ENCODE results near the gene RIMOC1. TPM values are rescaled to one million over a fixed set of nuclear protein-coding genes. Genes with fewer than 3 reads are reported as not detected.

RIMOC1 gene
- total and polyA plus RNA-seq, 2 of the 8 experiments (the other 6 are each of a cell fraction or from before 2014, with no cell fraction given) = 20.6 to 35.1 TPM

- TF ChIP-seq SUZ12 (IDR thresholded peaks at IDR 0.05; ENCODE audit: low read length) (no peak), TAF7 (optimal IDR thresholded peaks at IDR 0.05; ENCODE audit: borderline replicate concordance, low read depth, low read length) (no peak), JUND (IDR thresholded peaks at IDR 0.05; ENCODE audit: low read length) (no peak), RFX5 (IDR thresholded peaks at IDR 0.05; ENCODE audit: borderline replicate concordance, low read depth, low read length) (no peak), CEBPB (IDR thresholded peaks at IDR 0.05; ENCODE audit: low read depth, low read length) (no peak), TEAD4 (IDR thresholded peaks at IDR 0.05; ENCODE audit: low read depth, low read length) (no peak), E2F6 (IDR thresholded peaks at IDR 0.05) (no peak), HDAC2 (IDR thresholded peaks at IDR 0.05; ENCODE audit: borderline replicate concordance in 1 of 2, low read depth in 2 of 2, low read length in 2 of 2) (no peak), EGR1 (IDR thresholded peaks at IDR 0.05; ENCODE audit: borderline replicate concordance, low read depth, low read length) (no peak)
Measured at GRCh38 chr5:41891066-41891707, 13.0 kb upstream of the RIMOC1 start (continued).

All from H1 (cell line).